HEK293 (cell line): ENCODE results near the gene MBD3L3.

Source experiments
- ZBTB10 ChIP-seq: fragments of 450-650 bp; formaldehyde crosslinking; IDR thresholded peaks from 2 replicates; pipeline ENCODE4 v1.5.1; 2016; ENCODE audit warnings: missing biosample characterization, missing genetic modification characterization
- ZNF248 ChIP-seq: fragments of 450-650 bp; formaldehyde crosslinking; IDR thresholded peaks from 2 replicates; pipeline ENCODE4 v1.5.1; 2017; ENCODE audit warnings: missing biosample characterization, missing genetic modification characterization

The MBD3L3 gene

GRCh38 chr19:7007859-7008258, 50.6 kb downstream of the MBD3L3 start (continued):
- TF ChIP-seq ZBTB10 (tag by site-specific recombination) (no peak), ZNF248 (no peak)
